Gastroesophageal sphincter (tissue), 4 donors: ENCODE results near the gene COL5A1. TPM values are rescaled to one million over a fixed set of nuclear protein-coding genes. Genes with fewer than 3 reads are reported as not detected.

ENCODE experiments used
- ATAC-seq: fragments of 150-250 bp; one replicate; pipeline ENCODE4 v1.9.1; 2016; ENCODE audit warnings: mild to moderate bottlenecking, moderate library complexity
- H3K27ac ChIP-seq, 4 donors: fragments of 200-600 bp; sonication (generic) in 3 of 4; 1 replicate in 3 of 4; 2 replicates in 1 of 4; pipeline ENCODE4 v1.5.1; 2016 to 2019
- H3K27me3 ChIP-seq: fragments of 200-600 bp; sonication (generic); one replicate; pipeline ENCODE4 v1.5.1; 2019
- H3K36me3 ChIP-seq, 2 donors: fragments of 200-600 bp; sonication (generic); one replicate each; pipeline ENCODE4 v1.5.1; 2019; ENCODE audit warnings: control low read depth in 1 of 2
- H3K4me1 ChIP-seq, 3 donors: fragments of 200-600 bp; sonication (generic); 1 replicate in 2 of 3; 2 replicates in 1 of 3; pipeline ENCODE4 v1.5.1; 2016 to 2019; ENCODE audit warnings: control low read depth in 2 of 3
- H3K4me3 ChIP-seq, 2 donors: fragments of 200-600 bp; sonication (generic); one replicate each; pipeline ENCODE4 v1.5.1; 2019; ENCODE audit warnings: mild to moderate bottlenecking in 1 of 2, moderate library complexity in 1 of 2
- H3K9me3 ChIP-seq, 3 donors: fragments of 200-600 bp; sonication (generic); one replicate each; pipeline ENCODE4 v1.5.1; 2017 to 2019; ENCODE audit warnings: control low read depth in 2 of 3
- EP300 ChIP-seq: sonication (generic); formaldehyde crosslinking; IDR thresholded peaks from one replicate; pipeline ENCODE4 v1.6.1; 2017; ENCODE audit warnings: antibody characterized with exemption, mild to moderate bottlenecking
- POLR2A ChIP-seq, 2 donors: fragments of 450-650 bp; IDR thresholded peaks; one replicate each; pipeline ENCODE4 v1.6.1; 2017; ENCODE audit warnings: antibody characterized with exemption in 2 of 2, mild to moderate bottlenecking in 2 of 2, moderate library complexity in 1 of 2
- POLR2AphosphoS5 ChIP-seq: sonication (generic); formaldehyde crosslinking; IDR thresholded peaks from one replicate; pipeline ENCODE4 v1.6.1; 2017; ENCODE audit warnings: antibody characterized with exemption
- WGBS, 2 donors: methylation state at CpG; one replicate each; pipeline ENCODE4 v1.1.5; 2018; ENCODE audit warnings: low coverage in 1 of 2; 5-methylcytosine and 5-hydroxymethylcytosine counted together
- total RNA-seq, 4 donors: library from RNA; depleted of rRNA; stranded (reverse); fragments of >200 nt; gene quantifications; one replicate each; pipeline ENCODE4 v1.1.0, GENCODE V29; 2016
- TF ChIP-seq, protein P1 (sequence below), 4 experiments: fragments of 200-600 bp in 2 of 4; fragments of 450-650 bp in 2 of 4; sonication (generic) in 1 of 4; IDR thresholded peaks; one replicate each; pipeline ENCODE4 v1.5.1; 2017 to 2019; ENCODE audit warnings: antibody characterized with exemption in 4 of 4, mild to moderate bottlenecking in 2 of 4, moderate library complexity in 2 of 4

COL5A1 gene
- total RNA-seq, 4 donors from 2014 or later = 48.5 to 86.4 (median 74.9) TPM

DNA sequence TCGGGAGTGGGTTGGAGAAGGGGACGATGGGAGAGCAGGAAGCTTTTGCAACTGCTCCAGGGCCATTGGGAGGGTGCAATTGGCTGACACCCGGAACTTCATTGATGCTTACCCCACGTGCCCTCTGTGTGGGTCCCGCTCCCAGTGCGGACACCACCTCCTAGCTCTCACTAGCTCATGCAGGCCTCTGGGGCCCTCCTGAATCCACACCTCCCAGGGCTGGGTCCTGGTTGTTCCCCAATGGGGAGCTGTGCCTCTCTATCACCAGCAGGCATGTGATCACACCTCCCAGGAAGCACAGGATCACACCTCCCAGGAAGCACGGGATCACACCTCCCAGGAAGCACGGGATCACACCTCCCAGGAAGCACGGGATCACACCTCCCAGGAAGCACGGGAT lies 206.9 kb downstream of the COL5A1 start:
- TF ChIP-seq POLR2AphosphoS5 (no peak), POLR2A (IDR thresholded peaks at IDR 0.05) (no peak), EP300 (no peak)
- TF ChIP-seq, protein P1, sequence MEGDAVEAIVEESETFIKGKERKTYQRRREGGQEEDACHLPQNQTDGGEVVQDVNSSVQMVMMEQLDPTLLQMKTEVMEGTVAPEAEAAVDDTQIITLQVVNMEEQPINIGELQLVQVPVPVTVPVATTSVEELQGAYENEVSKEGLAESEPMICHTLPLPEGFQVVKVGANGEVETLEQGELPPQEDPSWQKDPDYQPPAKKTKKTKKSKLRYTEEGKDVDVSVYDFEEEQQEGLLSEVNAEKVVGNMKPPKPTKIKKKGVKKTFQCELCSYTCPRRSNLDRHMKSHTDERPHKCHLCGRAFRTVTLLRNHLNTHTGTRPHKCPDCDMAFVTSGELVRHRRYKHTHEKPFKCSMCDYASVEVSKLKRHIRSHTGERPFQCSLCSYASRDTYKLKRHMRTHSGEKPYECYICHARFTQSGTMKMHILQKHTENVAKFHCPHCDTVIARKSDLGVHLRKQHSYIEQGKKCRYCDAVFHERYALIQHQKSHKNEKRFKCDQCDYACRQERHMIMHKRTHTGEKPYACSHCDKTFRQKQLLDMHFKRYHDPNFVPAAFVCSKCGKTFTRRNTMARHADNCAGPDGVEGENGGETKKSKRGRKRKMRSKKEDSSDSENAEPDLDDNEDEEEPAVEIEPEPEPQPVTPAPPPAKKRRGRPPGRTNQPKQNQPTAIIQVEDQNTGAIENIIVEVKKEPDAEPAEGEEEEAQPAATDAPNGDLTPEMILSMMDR (IDR thresholded peaks at IDR 0.05) = no peak
- ATAC-seq = no peak
- WGBS, 2 donors = no CpG with 5 or more reads among the region's 10 CpGs
- H3K4me1 ChIP-seq = peaks cover 0 to 9% (median 0%) of the 10 kb centered on the region in 3 donors
- peaks cover 0 to 21% of the 10 kb centered on the region in 2 donors for H3K36me3 ChIP-seq
- no peak overlapping the region for H3K27ac ChIP-seq
- H3K4me3 ChIP-seq = no peak overlapping the region
- H3K27me3 ChIP-seq = no peaks in the 10 kb centered on the region
- H3K9me3 ChIP-seq = no peaks in the 10 kb centered on the region

DNA sequence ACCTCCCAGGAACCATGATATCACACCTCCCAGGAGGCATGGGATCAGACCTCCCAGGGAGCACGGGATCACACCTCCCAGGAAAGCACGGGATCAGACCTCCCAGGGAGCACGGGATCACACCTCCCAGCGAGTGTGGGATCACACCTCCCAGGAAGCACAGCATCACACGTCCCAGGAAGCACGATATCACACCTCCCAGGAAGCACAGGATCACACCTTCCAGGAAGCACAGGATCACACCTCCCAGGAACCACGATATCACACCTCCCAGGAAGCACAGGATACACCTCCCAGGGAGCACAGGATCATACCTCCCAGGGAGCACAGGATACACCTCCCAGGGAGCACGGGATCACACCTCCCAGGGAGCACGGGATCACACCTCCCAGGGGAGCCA lies 209.0 kb downstream of the COL5A1 start:
- no peak for TF ChIP-seq EP300
- TF ChIP-seq POLR2AphosphoS5 = no peak
- no peak for TF ChIP-seq POLR2A (IDR thresholded peaks at IDR 0.05)
- TF ChIP-seq, protein P1 (IDR thresholded peaks at IDR 0.05) = no peak
- peaks cover 0 to 9% (median 0%) of the 10 kb centered on the region in 3 donors for H3K4me1 ChIP-seq
- peaks cover 8% of the 10 kb centered on the region for H3K27me3 ChIP-seq
- peaks cover 0 to 2% of the 10 kb centered on the region in 2 donors for H3K36me3 ChIP-seq
- no peak overlapping the region for H3K27ac ChIP-seq
- WGBS, 2 donors = 100% methylated on average over 1 of the region's 9 CpGs; no CpG with 5 or more reads in 1 of the 2 donors
- no peak for ATAC-seq
- H3K9me3 ChIP-seq = no peaks in the 10 kb centered on the region
- H3K4me3 ChIP-seq = no peak overlapping the region

DNA sequence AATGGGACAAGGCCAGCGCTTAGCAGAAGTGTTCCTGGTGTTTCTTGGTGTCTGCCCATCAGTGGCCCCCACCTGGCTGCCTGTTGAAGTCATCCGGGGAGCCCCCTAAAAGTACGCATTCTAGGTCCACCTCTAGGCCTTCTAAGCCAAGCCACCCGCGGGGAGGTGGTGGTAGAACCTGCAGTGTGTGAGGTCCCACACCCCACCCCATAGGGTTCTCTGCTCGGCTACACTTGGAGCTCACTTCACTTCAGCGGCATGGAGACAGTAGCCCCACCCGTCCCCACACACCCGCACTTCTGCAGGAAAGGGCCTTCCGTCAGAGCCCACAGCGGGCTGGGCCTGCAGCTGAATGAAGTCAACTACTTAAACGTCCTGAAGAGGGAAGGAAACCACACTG lies 209.4 kb downstream of the COL5A1 start:
- Histone ChIP-seq H3K27me3 (peaks cover 11% of the 10 kb centered on the region), H3K36me3 (no peaks in the 10 kb centered on the region), H3K9me3 (no peaks in the 10 kb centered on the region), H3K4me1 (peaks cover 0 to 9% (median 0%) of the 10 kb centered on the region in 3 donors), H3K27ac (no peak overlapping the region), H3K4me3 (no peak overlapping the region)
- TF ChIP-seq EP300 = no peak
- TF ChIP-seq POLR2AphosphoS5 = no peak
- no peak for TF ChIP-seq POLR2A (IDR thresholded peaks at IDR 0.05)
- TF ChIP-seq, protein P1 (IDR thresholded peaks at IDR 0.05) = no peak
- 61 to 76% methylated on average over 2 to 5 of the region's 12 CpGs for WGBS, 2 donors
- no peak for ATAC-seq

DNA sequence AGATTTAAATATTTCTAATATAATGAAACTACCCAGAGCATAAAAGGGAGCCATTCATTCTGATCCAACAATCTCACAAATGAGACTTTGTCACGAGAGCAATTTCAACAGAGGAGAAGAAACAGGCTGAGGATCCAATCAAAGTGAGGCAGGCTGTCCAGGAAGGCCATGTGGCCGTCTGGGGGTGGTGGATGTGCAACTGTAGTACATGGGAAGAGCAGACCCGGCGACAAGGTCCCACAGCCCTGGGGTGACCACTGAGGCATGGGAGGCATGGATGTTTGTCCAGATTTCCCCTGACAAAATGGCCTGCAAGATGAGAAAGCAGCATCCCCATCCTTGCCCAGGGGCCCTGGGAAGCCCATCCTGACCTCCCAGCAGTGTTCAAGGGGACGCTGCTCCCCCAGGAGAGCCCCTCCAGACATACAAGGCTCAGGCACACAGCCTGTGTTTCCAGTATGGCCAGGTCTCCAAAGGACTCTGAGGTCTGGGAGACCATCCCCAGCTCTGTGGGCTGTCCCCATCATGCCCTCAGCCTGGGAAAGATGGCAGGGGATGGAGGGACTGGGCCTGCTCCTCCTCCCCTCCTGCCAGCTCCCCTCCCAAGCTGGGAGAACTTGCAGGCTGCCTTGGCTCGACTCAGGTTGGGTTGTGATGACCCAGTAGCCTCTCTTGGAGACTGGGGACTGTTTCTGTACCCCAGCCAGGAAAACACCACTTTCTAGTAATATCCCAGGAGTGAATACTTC lies 211.5 kb downstream of the COL5A1 start:
- H3K9me3 ChIP-seq = no peaks in the 10 kb centered on the region
- ATAC-seq = no peak
- peaks cover 23% of the 10 kb centered on the region for H3K27me3 ChIP-seq
- no peak overlapping the region for H3K4me3 ChIP-seq
- peaks cover 0 to 9% (median 0%) of the 10 kb centered on the region in 3 donors for H3K4me1 ChIP-seq
- TF ChIP-seq EP300 (no peak), POLR2A (IDR thresholded peaks at IDR 0.05) (no peak), POLR2AphosphoS5 (no peak)
- TF ChIP-seq, protein P1 (IDR thresholded peaks at IDR 0.05) = no peak
- 42 to 49% methylated on average over 3 to 4 of the region's 6 CpGs for WGBS, 2 donors
- no peaks in the 10 kb centered on the region for H3K36me3 ChIP-seq
- no peak overlapping the region for H3K27ac ChIP-seq

DNA sequence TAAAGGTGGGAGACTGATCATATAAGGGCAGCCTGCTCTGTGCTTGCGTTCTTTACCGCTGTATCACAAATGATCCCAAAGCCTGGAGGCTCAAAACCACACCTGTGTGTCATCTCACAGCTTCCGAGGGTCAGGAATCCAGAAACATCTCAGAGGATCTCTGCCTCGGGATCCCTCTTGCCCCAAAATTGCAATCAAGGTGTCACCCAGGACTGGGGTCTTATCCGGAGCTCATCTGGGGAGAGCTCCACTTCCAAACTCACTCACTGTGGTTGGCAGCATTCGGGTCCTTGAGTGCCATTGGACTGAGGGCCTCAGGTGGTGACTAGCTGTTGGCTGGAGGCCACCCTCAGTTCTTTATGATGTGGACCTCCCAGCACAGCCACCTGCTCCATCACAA lies 212.3 kb downstream of the COL5A1 start:
- H3K4me1 ChIP-seq = peaks cover 0 to 15% (median 0%) of the 10 kb centered on the region in 3 donors
- no peak overlapping the region for H3K4me3 ChIP-seq
- H3K27ac ChIP-seq = no peak overlapping the region
- ATAC-seq = no peak
- peaks cover 23% of the 10 kb centered on the region for H3K27me3 ChIP-seq
- TF ChIP-seq, protein P1 (IDR thresholded peaks at IDR 0.05) = no peak
- TF ChIP-seq POLR2AphosphoS5 (no peak), EP300 (no peak), POLR2A (IDR thresholded peaks at IDR 0.05) (no peak)
- H3K9me3 ChIP-seq = no peaks in the 10 kb centered on the region
- H3K36me3 ChIP-seq = no peaks in the 10 kb centered on the region
- WGBS, 2 donors = 86% methylated on average over 3 of the region's 6 CpGs; no CpG with 5 or more reads in 1 of the 2 donors
